Measurements from ENCODE around the gene DDIT4. TPM values are rescaled to one million over a fixed set of nuclear protein-coding genes. Genes with fewer than 3 reads are reported as not detected.

DDIT4 gene
- total RNA-seq, 1 experiment from 2014 or later = 157 TPM

- no peaks in the 10 kb centered on the region for H3K27me3 ChIP-seq (ENCODE audit: control insufficient read depth, insufficient read depth, low read length)
- BruUV-seq (replicated peaks) = no TSS peak
- ATAC-seq (no peak), DNase-seq (ENCODE audit: low read depth, low spot score) (no peak)
- H3K4me3 ChIP-seq (ENCODE audit: low read depth in 2 of 2, low read length in 2 of 2) = no peak overlapping the region
- POLR2A ChIA-PET = interaction anchor here (0.5 kb wide), 1 partner anchor 26 kb away, joined by 7 read pairs; no protein-coding TSS in a partner anchor
- peak overlapping the region; percentile 99 for H3K27ac ChIP-seq (ENCODE audit: low read length)
- TF ChIP-seq REST (IDR thresholded peaks at IDR 0.05; ENCODE audit: insufficient read depth in 1 of 2, low read depth in 2 of 2, low read length in 1 of 2) = no peak
- TF ChIP-seq SIN3A (IDR thresholded peaks at IDR 0.05; ENCODE audit: borderline replicate concordance, insufficient read depth, low read depth, low read length) = no peak
- no peak for TF ChIP-seq TCF7L2 (IDR thresholded peaks at IDR 0.05; ENCODE audit: low read depth, low read length)
- TF ChIP-seq CTCF (IDR thresholded peaks at IDR 0.05) = no peak
- no peak for TF ChIP-seq POLR2AphosphoS5 (IDR thresholded peaks at IDR 0.05; ENCODE audit: low read depth, low read length)
- CTCF ChIA-PET = interaction anchor here (0.6 kb wide), 1 partner anchor 9 kb away, joined by 3 read pairs; no protein-coding TSS in a partner anchor
- H3K9me3 ChIP-seq (ENCODE audit: control insufficient read depth, insufficient read depth, low read depth, low read length) = no peaks in the 10 kb centered on the region
- intact Hi-C loops (cut with micrococcal nuclease; ENCODE audit: unreplicated experiment) (no loop called here), in situ Hi-C loops (cut with HindIII; ENCODE audit: low pct_unique_long_range_greater_than_20kb, low sequenced_read_pairs) (loop anchor here (25.0 kb wide), 1 partner anchor 354 kb away; the partner anchor contains the start of gene CHST3)
- H3K4me1 ChIP-seq (ENCODE audit: control insufficient read depth, insufficient read depth, low read length) = peaks cover 62% of the 10 kb centered on the region
- no peaks in the 10 kb centered on the region for H3K36me3 ChIP-seq (ENCODE audit: control insufficient read depth, insufficient read depth, low read length)
Measured at GRCh38 chr10:72316386-72316700, 42.6 kb downstream of the DDIT4 start.

- H3K4me3 ChIP-seq (ENCODE audit: low read depth in 2 of 2, low read length in 2 of 2) = no peak overlapping the region
- intact Hi-C loops (cut with micrococcal nuclease; ENCODE audit: unreplicated experiment) = no loop called here
- H3K4me1 ChIP-seq (ENCODE audit: control insufficient read depth, insufficient read depth, low read length) = peaks cover 67% of the 10 kb centered on the region
- in situ Hi-C loops (cut with HindIII; ENCODE audit: low pct_unique_long_range_greater_than_20kb, low sequenced_read_pairs) = loop anchor here (25.0 kb wide), 1 partner anchor 355 kb away; the partner anchor contains the start of gene CHST3
- no peaks in the 10 kb centered on the region for H3K27me3 ChIP-seq (ENCODE audit: control insufficient read depth, insufficient read depth, low read length)
- ChIA-PET CTCF (interaction anchor here (0.6 kb wide), 1 partner anchor 9 kb away, joined by 3 read pairs; no protein-coding TSS in a partner anchor), POLR2A (interaction anchor here (0.5 kb wide), 1 partner anchor 20 kb away, joined by 3 read pairs; no protein-coding TSS in a partner anchor)
- H3K9me3 ChIP-seq (ENCODE audit: control insufficient read depth, insufficient read depth, low read depth, low read length) = no peaks in the 10 kb centered on the region
- no peak for TF ChIP-seq TCF7L2 (IDR thresholded peaks at IDR 0.05; ENCODE audit: low read depth, low read length)
- TF ChIP-seq SIN3A (IDR thresholded peaks at IDR 0.05; ENCODE audit: borderline replicate concordance, insufficient read depth, low read depth, low read length) = no peak
- TF ChIP-seq POLR2AphosphoS5 (IDR thresholded peaks at IDR 0.05; ENCODE audit: low read depth, low read length) = no peak
- no peak for TF ChIP-seq CTCF (IDR thresholded peaks at IDR 0.05)
- no peak for TF ChIP-seq REST (IDR thresholded peaks at IDR 0.05; ENCODE audit: insufficient read depth in 1 of 2, low read depth in 2 of 2, low read length in 1 of 2)
- ATAC-seq = no peak
- no peaks in the 10 kb centered on the region for H3K36me3 ChIP-seq (ENCODE audit: control insufficient read depth, insufficient read depth, low read length)
- peak overlapping the region; percentile 99 for H3K27ac ChIP-seq (ENCODE audit: low read length)
- DNase-seq (ENCODE audit: low read depth, low spot score) = no peak
- no TSS peak for BruUV-seq (replicated peaks)
Measured at GRCh38 chr10:72316748-72317435, 43.2 kb downstream of the DDIT4 start.
